22Rv1 (cell line): ENCODE results near the gene SMCO3.
A peak's percentile ranks its signal among the peaks of the same experiment; 100 is the strongest.

Experiments used
- CTCF ChIP-seq: fragments of 450-650 bp; IDR thresholded peaks from 2 replicates; pipeline ENCODE4 v1.5.1; 2017; ENCODE audit warnings: mild to moderate bottlenecking
- ZFX ChIP-seq: fragments of 450-650 bp; IDR thresholded peaks from 2 replicates; pipeline ENCODE4 v1.6.1; 2017; ENCODE audit warnings: antibody characterized with exemption, borderline replicate concordance

GRCh38 chr12:14845350-14845750, 31.4 kb upstream of the SMCO3 start:
- peak; percentile 89 for TF ChIP-seq CTCF
- no peak for TF ChIP-seq ZFX
